Measurements from ENCODE around the gene FOXA1.
"Not testable (repeated sequence)": the region's sequence is repeated elsewhere in the genome, so short reads cannot be mapped to it uniquely, and the experiment has no call there.

The FOXA1 gene

GRCh38 chr14:37588956-37589714 lies 5.9 kb downstream of the FOXA1 start:
- DNase-seq = no peak

- no peak for DNase-seq
Measured at GRCh38 chr14:37588667-37588955, 6.4 kb downstream of the FOXA1 start.

GRCh38 chr14:37587881-37588666 lies 7.0 kb downstream of the FOXA1 start:
- DNase-seq = no peak

GRCh38 chr14:37587131-37587803 lies 7.8 kb downstream of the FOXA1 start:
- no peak for DNase-seq

GRCh38 chr14:37586797-37587130 lies 8.3 kb downstream of the FOXA1 start:
- no peak for DNase-seq

GRCh38 chr14:37585971-37586796 lies 8.9 kb downstream of the FOXA1 start:
- DNase-seq = no peak

- DNase-seq = no peak
Measured at GRCh38 chr14:37585101-37585511, 9.9 kb downstream of the FOXA1 start.

- no peak for DNase-seq
Measured at GRCh38 chr14:37584211-37585100, 10.6 kb downstream of the FOXA1 start.

- no peak for DNase-seq
Measured at GRCh38 chr14:37583358-37584210, 11.5 kb downstream of the FOXA1 start.

- no peak for DNase-seq
Measured at GRCh38 chr14:37580146-37580545, 14.9 kb downstream of the FOXA1 start.

- no peak for DNase-seq
Measured at GRCh38 chr14:37579274-37579673, 15.8 kb downstream of the FOXA1 start.

- no peak for DNase-seq
Measured at GRCh38 chr14:37573356-37573755, 21.7 kb downstream of the FOXA1 start.

- DNase-seq = no peak
Measured at GRCh38 chr14:37571391-37571790, 23.7 kb downstream of the FOXA1 start.

GRCh38 chr14:37569729-37570128 lies 25.3 kb downstream of the FOXA1 start:
- DNase-seq = no peak

GRCh38 chr14:37566811-37567371 lies 28.2 kb downstream of the FOXA1 start:
- no peak for DNase-seq

GRCh38 chr14:37565550-37565949 lies 29.5 kb downstream of the FOXA1 start:
- DNase-seq = no peak

- no peak for DNase-seq
Measured at GRCh38 chr14:37563189-37563588, 31.9 kb downstream of the FOXA1 start.

GRCh38 chr14:37559386-37559785 lies 35.7 kb downstream of the FOXA1 start:
- no peak for DNase-seq

GRCh38 chr14:37558740-37559139 lies 36.3 kb downstream of the FOXA1 start:
- no peak for DNase-seq

GRCh38 chr14:37555596-37555995 lies 39.5 kb downstream of the FOXA1 start:
- DNase-seq = not testable (repeated sequence)

Measured in NCI-H1048 (cell line).